A673 (cell line): Measurements from ENCODE around the gene ATP5IF1. TPM values are rescaled to one million over a fixed set of nuclear protein-coding genes. Genes with fewer than 3 reads are reported as not detected.

Experiments
- BruUV-seq: library from RNA; stranded (reverse); fragments of 400-500 nt; replicated peaks from 2 replicates; lab custom pipeline; 2021; lab: Mats Ljungman, UMichigan
- CTCF ChIA-PET: fragments of 300-600 bp; sonication (Branson Sonifier 250); formaldehyde crosslinking; loops from one replicate; lab custom pipeline; 2022; ENCODE audit warnings: antibody characterized with exemption; lab: Charles Lee
- POLR2A ChIA-PET: fragments of 300-600 bp; sonication (Branson Sonifier 250); formaldehyde crosslinking; loops from one replicate; lab custom pipeline; 2022; ENCODE audit warnings: antibody characterized with exemption; ENCODE audit not compliant: low non-redundant PET; lab: Charles Lee
- DNase-seq: peaks from one replicate; pipeline ENCODE4 v3.0.0-alpha.2; 2015; ENCODE audit warnings: low spot score
- H3K27ac ChIP-seq: fragments of 200-600 bp; sonication (generic); 2 replicates; pipeline ENCODE4 v1.5.1; 2016; ENCODE audit warnings: mixed run types, low read depth, mild to moderate bottlenecking, mixed read lengths, antibody characterized with exemption, low read length; ENCODE audit not compliant: poor library complexity, severe bottlenecking
- H3K27me3 ChIP-seq: fragments of 200-600 bp; sonication (generic); replicated peaks from 2 replicates; pipeline ENCODE4 v1.6.1; 2017; ENCODE audit warnings: mixed run types, low read depth, mild to moderate bottlenecking, mixed read lengths, antibody characterized with exemption, low read length; ENCODE audit not compliant: insufficient read depth, poor library complexity
- H3K36me3 ChIP-seq: fragments of 200-600 bp; sonication (generic); 2 replicates; pipeline ENCODE4 v1.6.1; 2016; ENCODE audit warnings: mixed run types, mild to moderate bottlenecking, mixed read lengths, antibody characterized with exemption, low read length; ENCODE audit not compliant: insufficient read depth, poor library complexity, severe bottlenecking
- H3K4me1 ChIP-seq: fragments of 200-600 bp; sonication (generic); 2 replicates; pipeline ENCODE4 v1.6.1; 2017; ENCODE audit warnings: mixed run types, mild to moderate bottlenecking, mixed read lengths, antibody characterized with exemption, low read length; ENCODE audit not compliant: insufficient read depth, poor library complexity, severe bottlenecking
- H3K4me3 ChIP-seq: fragments of 200-600 bp; sonication (generic); 2 replicates; pipeline ENCODE4 v1.5.1; 2016; ENCODE audit warnings: low read depth, mixed run types, mild to moderate bottlenecking, mixed read lengths, low read length; ENCODE audit not compliant: poor library complexity, severe bottlenecking
- H3K9me3 ChIP-seq: fragments of 200-600 bp; sonication (generic); 2 replicates; pipeline ENCODE4 v1.6.1; 2016; ENCODE audit warnings: mixed run types, low read depth, mild to moderate bottlenecking, mixed read lengths, antibody characterized with exemption, low read length; ENCODE audit not compliant: poor library complexity, severe bottlenecking
- EZH2 ChIP-seq: fragments of 200-600 bp; sonication (generic); IDR thresholded peaks from 2 replicates; pipeline ENCODE4 v1.6.1; 2017; ENCODE audit warnings: borderline replicate concordance, low read depth, mild to moderate bottlenecking, mixed read lengths, antibody characterized with exemption, low read length; ENCODE audit not compliant: poor library complexity, severe bottlenecking
- intact Hi-C: fragments of 100-400 bp; cut with micrococcal nuclease; formaldehyde crosslinking; loops from one replicate; pipeline ENCODE4 v1.10.0; 2022; ENCODE audit not compliant: unreplicated experiment
- total RNA-seq: library from RNA; stranded (reverse); gene quantifications from 2 replicates; pipeline ENCODE4 v1.2.3, GENCODE V29; 2021
- TF ChIP-seq, protein P1 (sequence below): fragments of 300-800, 200-600 bp; sonication (generic); conservative IDR thresholded peaks from 2 replicates; pipeline ENCODE4 v1.5.1; 2017; ENCODE audit warnings: low read depth, mild to moderate bottlenecking, antibody characterized with exemption, low read length, moderate library complexity, mixed read lengths

ATP5IF1 gene
- total RNA-seq, 1 experiment from 2014 or later = 144 TPM

DNA sequence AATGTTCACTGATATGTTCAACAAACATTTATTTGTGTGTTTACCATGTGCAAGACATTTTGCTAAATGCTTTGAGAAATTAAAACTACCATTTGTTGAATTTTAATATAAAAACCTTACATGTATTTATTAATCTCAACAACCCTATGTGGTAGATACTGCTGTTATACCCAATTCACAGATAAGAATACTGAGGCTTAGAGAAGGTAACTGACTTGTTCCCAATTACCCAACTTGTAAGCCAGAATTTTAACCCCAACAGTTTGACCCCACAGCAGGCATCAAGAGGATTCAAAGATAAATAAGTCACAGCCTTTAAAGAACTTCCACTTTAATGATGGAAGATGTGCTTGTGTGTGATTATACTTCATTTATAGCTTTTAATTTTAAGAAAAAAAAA lies 6.8 kb upstream of the ATP5IF1 start:
- H3K36me3 ChIP-seq = peaks cover 53% of the 10 kb centered on the region
- H3K9me3 ChIP-seq = no peaks in the 10 kb centered on the region
- intact Hi-C loops = no loop called here
- CTCF ChIA-PET = no interaction called here
- H3K27ac ChIP-seq = no peak overlapping the region
- H3K4me3 ChIP-seq = no peak overlapping the region
- no TSS peak for BruUV-seq
- no peak for DNase-seq
- no peaks in the 10 kb centered on the region for H3K27me3 ChIP-seq
- POLR2A ChIA-PET = no interaction called here
- TF ChIP-seq, protein P1, sequence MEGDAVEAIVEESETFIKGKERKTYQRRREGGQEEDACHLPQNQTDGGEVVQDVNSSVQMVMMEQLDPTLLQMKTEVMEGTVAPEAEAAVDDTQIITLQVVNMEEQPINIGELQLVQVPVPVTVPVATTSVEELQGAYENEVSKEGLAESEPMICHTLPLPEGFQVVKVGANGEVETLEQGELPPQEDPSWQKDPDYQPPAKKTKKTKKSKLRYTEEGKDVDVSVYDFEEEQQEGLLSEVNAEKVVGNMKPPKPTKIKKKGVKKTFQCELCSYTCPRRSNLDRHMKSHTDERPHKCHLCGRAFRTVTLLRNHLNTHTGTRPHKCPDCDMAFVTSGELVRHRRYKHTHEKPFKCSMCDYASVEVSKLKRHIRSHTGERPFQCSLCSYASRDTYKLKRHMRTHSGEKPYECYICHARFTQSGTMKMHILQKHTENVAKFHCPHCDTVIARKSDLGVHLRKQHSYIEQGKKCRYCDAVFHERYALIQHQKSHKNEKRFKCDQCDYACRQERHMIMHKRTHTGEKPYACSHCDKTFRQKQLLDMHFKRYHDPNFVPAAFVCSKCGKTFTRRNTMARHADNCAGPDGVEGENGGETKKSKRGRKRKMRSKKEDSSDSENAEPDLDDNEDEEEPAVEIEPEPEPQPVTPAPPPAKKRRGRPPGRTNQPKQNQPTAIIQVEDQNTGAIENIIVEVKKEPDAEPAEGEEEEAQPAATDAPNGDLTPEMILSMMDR = no peak
- no peak for TF ChIP-seq EZH2
- H3K4me1 ChIP-seq = no peaks in the 10 kb centered on the region

DNA sequence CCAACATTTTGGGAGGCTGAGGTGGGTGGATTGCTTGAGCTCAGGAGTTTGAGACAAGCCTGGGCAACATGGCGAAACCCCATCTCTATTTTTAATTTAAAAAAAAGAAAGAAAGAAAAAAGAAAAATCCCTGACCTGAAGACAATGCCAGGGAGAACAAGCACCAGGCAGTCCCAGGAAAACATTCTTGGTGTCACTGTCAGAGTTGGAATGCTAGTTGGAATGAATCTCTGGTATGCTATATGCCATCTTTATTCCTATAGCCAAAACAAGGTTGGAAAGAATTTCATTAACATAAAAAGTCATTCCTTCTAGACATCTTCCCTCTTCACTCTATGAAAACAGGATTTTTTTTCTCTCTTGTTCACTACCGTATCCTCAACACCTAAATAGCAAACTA lies 5.9 kb upstream of the ATP5IF1 start:
- no peak for DNase-seq
- Histone ChIP-seq H3K27me3 (no peaks in the 10 kb centered on the region), H3K36me3 (peaks cover 46% of the 10 kb centered on the region), H3K27ac (no peak overlapping the region), H3K4me1 (no peaks in the 10 kb centered on the region), H3K9me3 (no peaks in the 10 kb centered on the region), H3K4me3 (no peak overlapping the region)
- BruUV-seq = no TSS peak
- CTCF ChIA-PET = no interaction called here
- POLR2A ChIA-PET = no interaction called here
- no peak for TF ChIP-seq EZH2
- TF ChIP-seq, protein P1 = no peak
- intact Hi-C loops = no loop called here

DNA sequence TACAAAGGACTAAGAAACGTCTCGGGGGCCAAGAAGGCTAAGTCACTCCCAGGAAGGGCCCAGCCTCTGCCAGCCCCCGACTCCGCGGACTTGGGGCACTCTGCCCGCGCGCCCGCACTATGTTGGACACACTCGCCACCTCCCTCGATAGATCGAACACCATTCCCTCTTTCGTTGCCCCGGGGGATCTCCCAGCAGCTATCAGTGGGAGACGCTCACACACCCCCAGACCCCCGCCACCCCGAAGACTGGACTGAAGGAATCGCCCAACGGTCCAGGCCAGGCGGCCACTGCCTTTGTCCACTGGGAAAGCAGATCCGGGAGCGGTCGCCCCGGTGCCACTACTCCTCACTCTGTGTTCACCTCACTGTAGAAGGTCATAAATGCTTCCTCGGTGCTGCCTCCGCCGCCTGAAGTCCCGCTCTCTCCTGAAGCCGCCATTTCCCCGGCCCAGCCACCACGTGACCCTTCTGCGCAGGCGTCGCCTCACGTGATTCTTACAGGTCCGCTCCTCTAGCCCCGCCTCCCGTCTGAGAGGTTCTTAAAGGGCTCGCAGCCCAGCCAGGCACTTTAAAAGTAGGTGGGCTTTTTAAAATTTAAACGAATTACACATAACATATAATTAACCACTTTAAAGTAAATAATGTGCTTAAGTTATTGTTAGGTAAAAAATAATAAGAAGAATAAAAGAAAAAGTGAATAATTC lies 3.2 kb upstream of the ATP5IF1 start, which contains the start of gene DNAJC8:
TSS of gene DNAJC8 (minus strand) at position 472 of the 706 bp plus-strand sequence. CDS start at position 441, 31 bp downstream.
- POLR2A ChIA-PET = no interaction called here

More for the DNA sequence above, 3.2 kb upstream of the ATP5IF1 start, which contains the start of gene DNAJC8:
- peak within 1 kb of the TSS; percentile 82 for H3K27ac ChIP-seq
- peak; percentile 97 for DNase-seq
- peaks cover 20% of the 10 kb centered on the region for H3K36me3 ChIP-seq
- TSS peak; percentile 72 for BruUV-seq
- H3K4me3 ChIP-seq = peak within 1 kb of the TSS; percentile 79
- H3K4me1 ChIP-seq = peaks cover 5% of the 10 kb centered on the region
- TF ChIP-seq, protein P1 = no peak
- TF ChIP-seq EZH2 = no peak
- no peaks in the 10 kb centered on the region for H3K27me3 ChIP-seq
- intact Hi-C loops = no loop called here
- H3K9me3 ChIP-seq = no peaks in the 10 kb centered on the region
- CTCF ChIA-PET = no interaction called here
